ENCODE measurements around the gene CAMTA1. TPM values are rescaled to one million over a fixed set of nuclear protein-coding genes. Genes with fewer than 3 reads are reported as not detected.

Gene CAMTA1
- total and polyA plus RNA-seq, 2 experiments from 2014 or later = 213 to 341 TPM

GRCh38 chr1:7550261-7550865, 765.1 kb downstream of the CAMTA1 start:
- Histone ChIP-seq H3K4me3 (no peak overlapping the region), H3K27me3 (no peaks in the 10 kb centered on the region), H3K27ac (no peak overlapping the region), H3K36me3 (no peaks in the 10 kb centered on the region), H3K4me1 (ENCODE audit: low read depth) (peaks cover 12% of the 10 kb centered on the region), H3K9me3 (ENCODE audit: low read depth) (no peaks in the 10 kb centered on the region)
- DNase-seq (ENCODE audit: low read depth in 1 of 2, low spot score in 1 of 2) = no peak
- TF ChIP-seq CTCF (IDR thresholded peaks at IDR 0.05; ENCODE audit: low read depth, low read length) = no peak

GRCh38 chr1:7550981-7551380, 765.7 kb downstream of the CAMTA1 start:
- H3K9me3 ChIP-seq (ENCODE audit: low read depth) = no peaks in the 10 kb centered on the region
- no peak for TF ChIP-seq CTCF (IDR thresholded peaks at IDR 0.05; ENCODE audit: low read depth, low read length)
- H3K4me3 ChIP-seq = no peak overlapping the region
- H3K27me3 ChIP-seq = no peaks in the 10 kb centered on the region
- no peaks in the 10 kb centered on the region for H3K36me3 ChIP-seq
- peaks cover 18% of the 10 kb centered on the region for H3K4me1 ChIP-seq (ENCODE audit: low read depth)
- no peak overlapping the region for H3K27ac ChIP-seq
- no peak for DNase-seq (ENCODE audit: low read depth in 1 of 2, low spot score in 1 of 2)

- no peak overlapping the region for H3K27ac ChIP-seq
- DNase-seq (ENCODE audit: low read depth in 1 of 2, low spot score in 1 of 2) = no peak
- no peak for TF ChIP-seq CTCF (IDR thresholded peaks at IDR 0.05; ENCODE audit: low read depth, low read length)
Observed at GRCh38 chr1:7551442-7551841, 766.2 kb downstream of the CAMTA1 start.

GRCh38 chr1:7552402-7552801, 767.1 kb downstream of the CAMTA1 start:
- H3K4me3 ChIP-seq = no peak overlapping the region
- H3K36me3 ChIP-seq = no peaks in the 10 kb centered on the region
- no peaks in the 10 kb centered on the region for H3K9me3 ChIP-seq (ENCODE audit: low read depth)
- no peak overlapping the region for H3K27ac ChIP-seq
- H3K27me3 ChIP-seq = no peaks in the 10 kb centered on the region
- DNase-seq (ENCODE audit: low read depth in 1 of 2, low spot score in 1 of 2) = peak in 1 of 2 donors; percentile 88
- peaks cover 19% of the 10 kb centered on the region for H3K4me1 ChIP-seq (ENCODE audit: low read depth)
- no peak for TF ChIP-seq CTCF (IDR thresholded peaks at IDR 0.05; ENCODE audit: low read depth, low read length)

More at GRCh38 chr1:7551442-7551841, 766.2 kb downstream of the CAMTA1 start:
- H3K27me3 ChIP-seq = no peaks in the 10 kb centered on the region
- H3K9me3 ChIP-seq (ENCODE audit: low read depth) = no peaks in the 10 kb centered on the region
- H3K4me3 ChIP-seq = no peak overlapping the region
- H3K36me3 ChIP-seq = no peaks in the 10 kb centered on the region
- H3K4me1 ChIP-seq (ENCODE audit: low read depth) = peaks cover 18% of the 10 kb centered on the region

- TF ChIP-seq CTCF (IDR thresholded peaks at IDR 0.05; ENCODE audit: low read depth, low read length) = no peak
- no peaks in the 10 kb centered on the region for H3K27me3 ChIP-seq
- no peak overlapping the region for H3K27ac ChIP-seq
- no peaks in the 10 kb centered on the region for H3K36me3 ChIP-seq
- H3K4me1 ChIP-seq (ENCODE audit: low read depth) = peaks cover 25% of the 10 kb centered on the region
- H3K4me3 ChIP-seq = no peak overlapping the region
- no peak for DNase-seq (ENCODE audit: low read depth in 1 of 2, low spot score in 1 of 2)
- no peaks in the 10 kb centered on the region for H3K9me3 ChIP-seq (ENCODE audit: low read depth)
Observed at GRCh38 chr1:7553042-7553690, 767.9 kb downstream of the CAMTA1 start.

Data from cardiac muscle cell (in vitro differentiated cells and primary cell).